GM23338 (cell line): ENCODE data around the gene SFN. TPM values are rescaled to one million over a fixed set of nuclear protein-coding genes. Genes with fewer than 3 reads are reported as not detected.
A peak's percentile ranks its signal among the peaks of the same experiment; 100 is the strongest.

Experiments
- ATAC-seq: fragments of 200-7000 bp; cut with Tn5 transposase; 3 replicates; pipeline ENCODE4 v1.9.1; 2020
- DNase-seq: peaks from one replicate; pipeline ENCODE4 v3.0.0-alpha.2; 2015; ENCODE audit warnings: low spot score
- H2AFZ ChIP-seq: fragments of 200-600 bp; sonication (generic); 2 replicates; pipeline ENCODE4 v1.8.0; 2016; ENCODE audit warnings: antibody characterized with exemption, mild to moderate bottlenecking, moderate library complexity
- H3F3A ChIP-seq: fragments of 200-600 bp; sonication (generic); replicated peaks from 2 replicates; pipeline ENCODE4 v1.8.0; 2017; ENCODE audit warnings: antibody characterized with exemption, mixed run types, low read depth
- H3K27ac ChIP-seq: fragments of 200-600 bp; sonication (generic); 2 replicates; pipeline ENCODE4 v1.6.1; 2016; ENCODE audit warnings: low read depth
- H3K27me3 ChIP-seq: fragments of 200-600 bp; sonication (generic); 2 replicates; pipeline ENCODE4 v1.8.0; 2016; ENCODE audit warnings: mild to moderate bottlenecking, mixed run types, moderate library complexity; ENCODE audit not compliant: insufficient read depth
- H3K36me3 ChIP-seq: fragments of 200-600 bp; sonication (generic); 2 replicates; pipeline ENCODE4 v1.8.0; 2016; ENCODE audit warnings: mild to moderate bottlenecking; ENCODE audit not compliant: insufficient read depth
- H3K4me1 ChIP-seq: fragments of 200-600 bp; sonication (generic); 2 replicates; pipeline ENCODE4 v1.8.0; 2016; ENCODE audit warnings: mild to moderate bottlenecking, moderate library complexity; ENCODE audit not compliant: insufficient read depth
- H3K4me2 ChIP-seq: fragments of 200-600 bp; sonication (generic); 2 replicates; pipeline ENCODE4 v1.7.1; 2017; ENCODE audit warnings: mixed run types
- H3K4me3 ChIP-seq: fragments of 200-600 bp; sonication (generic); 2 replicates; pipeline ENCODE4 v1.6.1; 2016; ENCODE audit warnings: mixed run types
- H3K79me2 ChIP-seq: fragments of 200-600 bp; sonication (generic); replicated peaks from 2 replicates; pipeline ENCODE4 v1.8.0; 2017; ENCODE audit warnings: mild to moderate bottlenecking; ENCODE audit not compliant: insufficient read depth
- H3K9me2 ChIP-seq: fragments of 200-600 bp; sonication (generic); 2 replicates; pipeline ENCODE4 v1.8.0; 2017; ENCODE audit not compliant: insufficient read depth
- H4K20me1 ChIP-seq: fragments of 200-600 bp; sonication (generic); replicated peaks from 2 replicates; pipeline ENCODE4 v1.8.0; 2017; ENCODE audit warnings: mild to moderate bottlenecking; ENCODE audit not compliant: insufficient read depth
- H3K27ac Mint-ChIP-seq: 2 replicates; pipeline ENCODE4 v1.8.0; 2020; ENCODE audit warnings: inconsistent platforms, mild to moderate bottlenecking, moderate library complexity, mixed read lengths
- H3K27me3 Mint-ChIP-seq: 3 replicates; pipeline ENCODE4 v1.8.0; 2022; ENCODE audit warnings: low read depth, mild to moderate bottlenecking, moderate library complexity, mixed read lengths, inconsistent platforms; ENCODE audit not compliant: insufficient read depth, poor library complexity
- H3K36me3 Mint-ChIP-seq: 3 replicates; pipeline ENCODE4 v1.8.0; 2021; ENCODE audit warnings: low read depth, mild to moderate bottlenecking, inconsistent platforms, moderate library complexity, mixed read lengths
- H3K4me1 Mint-ChIP-seq: 3 replicates; pipeline ENCODE4 v1.8.0; 2020; ENCODE audit warnings: mild to moderate bottlenecking, inconsistent platforms, mixed read lengths
- H3K4me3 Mint-ChIP-seq: 3 replicates; pipeline ENCODE4 v1.8.0; 2021; ENCODE audit warnings: moderate library complexity, mild to moderate bottlenecking, inconsistent platforms, mixed read lengths
- H3K9me3 Mint-ChIP-seq: 3 replicates; pipeline ENCODE4 v1.8.0; 2020; ENCODE audit warnings: moderate library complexity, mild to moderate bottlenecking, inconsistent platforms, mixed read lengths
- ETS1 ChIP-seq: IDR thresholded peaks from 2 replicates; pipeline ENCODE4 v1.6.1; 2016; ENCODE audit warnings: antibody characterized with exemption
- NANOG ChIP-seq: IDR thresholded peaks from 2 replicates; pipeline ENCODE4 v1.6.1; 2016; ENCODE audit warnings: antibody characterized with exemption, borderline replicate concordance
- REST ChIP-seq: IDR thresholded peaks from one replicate; pipeline ENCODE4 v1.6.1; 2018; ENCODE audit warnings: antibody characterized with exemption; ENCODE audit not compliant: unreplicated experiment
- STAT1 ChIP-seq: IDR thresholded peaks from one replicate; pipeline ENCODE4 v1.6.1; 2016; ENCODE audit warnings: antibody characterized with exemption; ENCODE audit not compliant: unreplicated experiment
- ZNF331 ChIP-seq: fragments of 250-450 bp; sonication (Bioruptor Pico); IDR thresholded peaks from 2 replicates; pipeline ENCODE4 v1.5.0; 2020; ENCODE audit warnings: low read depth, mild to moderate bottlenecking, moderate library complexity
- ZNF462 ChIP-seq: fragments of 250-450 bp; sonication (Bioruptor Pico); IDR thresholded peaks from 2 replicates; pipeline ENCODE4 v1.5.0; 2020; ENCODE audit warnings: mild to moderate bottlenecking, moderate library complexity
- polyA plus RNA-seq: library from polyadenylated mRNA; unstranded; fragments of >200 nt; fragmentation: Nextera tagmentation; extraction: Ambion mirVana; gene quantifications from 2 replicates; pipeline ENCODE4 v1.2.1, GENCODE V29; 2016
- total RNA-seq: library from RNA; depleted of rRNA; stranded (reverse); fragments of >200 nt; shearing (Covaris generic); gene quantifications from 2 replicates; pipeline ENCODE4 v1.2.3, GENCODE V29; 2014

The SFN gene
- total and polyA plus RNA-seq, 2 experiments from 2014 or later: 1.8 to 2.6 TPM

GRCh38 chr1:26853600-26853999 lies 9.3 kb upstream of the SFN start:
- Histone ChIP-seq H4K20me1 (no peaks in the 10 kb centered on the region), H3K27me3 (no peaks in the 10 kb centered on the region), H3K4me3 (no peak overlapping the region), H3F3A (no peaks in the 10 kb centered on the region), H3K79me2 (no peaks in the 10 kb centered on the region), H3K4me2 (no peak overlapping the region), H2AFZ (no peak overlapping the region), H3K4me1 (peaks cover 7% of the 10 kb centered on the region; the same call in 1 of the 2 replicates), H3K27ac (no peak overlapping the region), H3K36me3 (peaks cover 4% of the 10 kb centered on the region; the same call in 1 of the 2 replicates), H3K9me2 (no peaks in the 10 kb centered on the region)
- TF ChIP-seq REST (no peak), STAT1 (no peak), ZNF331 (CRISPR knock-in tag) (peak; percentile 8; the same call in 1 of the 2 replicates), NANOG (no peak), ETS1 (no peak)
- ATAC-seq: no peak
- Mint-ChIP-seq H3K4me1 (peaks cover 22% of the 10 kb centered on the region), H3K27ac (no peak overlapping the region), H3K9me3 (no peaks in the 10 kb centered on the region), H3K36me3 (peaks cover 35% of the 10 kb centered on the region), H3K4me3 (no peak overlapping the region), H3K27me3 (peaks cover 4% of the 10 kb centered on the region)
- no peak for DNase-seq

- Mint-ChIP-seq H3K36me3 (peaks cover 31% of the 10 kb centered on the region), H3K9me3 (no peaks in the 10 kb centered on the region), H3K4me1 (peaks cover 22% of the 10 kb centered on the region), H3K27ac (no peak overlapping the region), H3K4me3 (no peak overlapping the region), H3K27me3 (peaks cover 5% of the 10 kb centered on the region)
- Histone ChIP-seq H4K20me1 (no peaks in the 10 kb centered on the region), H3K27ac (no peak overlapping the region), H3K4me3 (no peak overlapping the region), H3K4me1 (peaks cover 7% of the 10 kb centered on the region; the same call in 1 of the 2 replicates), H3K27me3 (no peaks in the 10 kb centered on the region), H3K4me2 (no peak overlapping the region), H3K79me2 (no peaks in the 10 kb centered on the region), H3K9me2 (no peaks in the 10 kb centered on the region), H2AFZ (no peak overlapping the region), H3K36me3 (peaks cover 4% of the 10 kb centered on the region; the same call in 1 of the 2 replicates), H3F3A (no peaks in the 10 kb centered on the region)
- DNase-seq (no peak), ATAC-seq (no peak)
- TF ChIP-seq ZNF462 (CRISPR knock-in tag) (no peak), REST (no peak)
Observed at GRCh38 chr1:26854906-26855305, 8.0 kb upstream of the SFN start.
